Neural crest cell (in vitro differentiated cells): ENCODE measurements around the gene TTC27. TPM values are rescaled to one million over a fixed set of nuclear protein-coding genes. Genes with fewer than 3 reads are reported as not detected.

Experiments used
- DNase-seq: peaks from one replicate; pipeline ENCODE4 v3.0.0; 2021; ENCODE audit warnings: low read depth, mixed read lengths, low spot score
- H3K27ac Mint-ChIP-seq: one replicate; pipeline ENCODE4 v1.8.0; 2021; ENCODE audit warnings: mild to moderate bottlenecking, mixed read lengths; ENCODE audit not compliant: unreplicated experiment
- H3K27me3 Mint-ChIP-seq: 2 replicates; pipeline ENCODE4 v1.8.0; 2021; ENCODE audit warnings: low read depth, mild to moderate bottlenecking, mixed read lengths
- H3K36me3 Mint-ChIP-seq: 2 replicates; pipeline ENCODE4 v1.8.0; 2021; ENCODE audit warnings: low read depth, mild to moderate bottlenecking, mixed read lengths
- H3K4me1 Mint-ChIP-seq: 2 replicates; pipeline ENCODE4 v1.8.0; 2021; ENCODE audit warnings: mixed read lengths
- H3K4me3 Mint-ChIP-seq: one replicate; pipeline ENCODE4 v1.8.0; 2021; ENCODE audit warnings: mild to moderate bottlenecking, mixed read lengths
- H3K9me3 Mint-ChIP-seq: 2 replicates; pipeline ENCODE4 v1.8.0; 2021; ENCODE audit warnings: mixed read lengths
- CTCF ChIP-seq: fragments of 200-600 bp; sonication (generic); conservative IDR thresholded peaks from 2 replicates; pipeline ENCODE4 v1.5.0; 2021; ENCODE audit warnings: antibody characterized with exemption, mild to moderate bottlenecking
- total RNA-seq: library from RNA; stranded (reverse); gene quantifications from 2 replicates; pipeline ENCODE4 v1.2.1, GENCODE V29; 2021

The TTC27 gene
- total RNA-seq, 1 donor from 2014 or later: 16.5 TPM

DNA sequence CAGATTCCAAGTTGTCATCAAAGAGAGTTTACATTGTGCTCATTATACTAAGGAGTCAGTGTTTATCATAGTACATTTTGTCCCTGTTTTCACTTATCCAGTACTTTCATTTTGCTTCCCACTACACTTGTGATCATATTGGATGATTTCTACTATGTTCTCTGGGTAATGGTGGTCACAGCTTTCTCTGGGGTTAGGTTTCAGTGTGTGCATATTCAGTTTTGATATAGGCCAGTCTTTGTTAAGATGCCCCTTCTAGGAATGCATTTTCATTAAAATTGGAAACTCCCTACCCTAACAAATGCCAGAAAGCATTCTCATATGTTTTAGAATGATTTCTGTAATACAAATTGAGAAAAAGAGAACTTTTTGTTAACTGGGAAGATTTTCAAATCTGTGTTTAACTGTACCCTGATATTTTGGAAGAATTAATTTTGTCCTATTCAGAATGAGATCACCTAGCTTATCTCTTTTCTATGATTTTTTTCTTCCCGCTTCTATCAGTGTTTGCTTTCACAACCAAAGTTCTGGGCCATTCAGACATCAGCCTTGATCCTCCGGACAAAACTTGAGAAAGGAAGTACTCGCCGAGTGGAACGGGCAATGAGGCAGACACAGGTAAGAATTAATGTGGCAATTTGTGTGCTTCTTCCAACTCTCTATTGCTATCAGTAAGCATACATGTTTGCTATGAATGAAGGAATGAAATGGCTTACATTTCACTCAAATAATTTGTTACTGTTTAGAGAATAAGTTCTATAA is 74.6 kb downstream of the TTC27 start:
- peaks cover 4% of the 10 kb centered on the region for H3K36me3 Mint-ChIP-seq
- no peak for TF ChIP-seq CTCF
- no peak overlapping the region for H3K27ac Mint-ChIP-seq
- no peaks in the 10 kb centered on the region for H3K27me3 Mint-ChIP-seq
- H3K4me1 Mint-ChIP-seq: peaks cover 4% of the 10 kb centered on the region
- H3K4me3 Mint-ChIP-seq: no peak overlapping the region
- H3K9me3 Mint-ChIP-seq: no peaks in the 10 kb centered on the region
- no peak for DNase-seq

DNA sequence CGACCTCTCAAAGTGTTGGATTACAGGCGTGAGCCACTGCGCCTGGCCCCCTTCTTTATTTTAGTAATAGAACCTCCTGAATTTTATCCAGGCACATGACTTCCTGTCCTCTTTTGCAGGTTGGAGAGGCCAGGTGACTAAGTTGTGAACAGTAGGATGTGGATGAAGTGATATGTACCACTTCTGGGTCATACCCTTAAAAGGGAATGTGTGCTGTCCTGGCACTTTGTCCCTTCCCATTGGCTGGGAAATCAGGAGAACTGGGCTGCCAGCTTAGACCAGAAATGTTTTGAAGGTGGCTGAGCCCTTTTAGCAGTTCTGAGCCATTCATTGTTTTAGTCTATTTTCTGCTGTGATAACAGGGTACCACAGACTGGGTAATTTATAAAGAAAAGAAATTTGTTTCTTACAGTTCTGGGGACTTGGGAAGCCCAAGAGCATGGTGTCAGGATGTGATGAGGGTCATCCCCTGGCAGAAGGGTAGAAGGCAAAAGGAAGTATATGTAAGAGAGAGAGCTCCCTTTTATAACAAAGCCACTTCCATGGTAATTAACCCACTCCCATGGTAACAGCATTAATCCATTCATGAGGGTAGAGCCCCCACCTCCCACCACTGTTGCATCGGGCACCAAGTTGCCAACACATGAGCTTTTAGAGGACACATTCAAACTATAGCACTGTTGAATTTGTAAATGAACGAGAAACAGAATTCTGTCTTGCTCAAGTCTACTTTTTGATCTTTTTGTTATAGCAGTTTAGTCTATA is 79.1 kb downstream of the TTC27 start:
- Mint-ChIP-seq H3K27ac (no peak overlapping the region), H3K27me3 (no peaks in the 10 kb centered on the region), H3K36me3 (peaks cover 4% of the 10 kb centered on the region), H3K4me1 (peaks cover 4% of the 10 kb centered on the region), H3K9me3 (no peaks in the 10 kb centered on the region), H3K4me3 (no peak overlapping the region)
- DNase-seq: no peak
- no peak for TF ChIP-seq CTCF

DNA sequence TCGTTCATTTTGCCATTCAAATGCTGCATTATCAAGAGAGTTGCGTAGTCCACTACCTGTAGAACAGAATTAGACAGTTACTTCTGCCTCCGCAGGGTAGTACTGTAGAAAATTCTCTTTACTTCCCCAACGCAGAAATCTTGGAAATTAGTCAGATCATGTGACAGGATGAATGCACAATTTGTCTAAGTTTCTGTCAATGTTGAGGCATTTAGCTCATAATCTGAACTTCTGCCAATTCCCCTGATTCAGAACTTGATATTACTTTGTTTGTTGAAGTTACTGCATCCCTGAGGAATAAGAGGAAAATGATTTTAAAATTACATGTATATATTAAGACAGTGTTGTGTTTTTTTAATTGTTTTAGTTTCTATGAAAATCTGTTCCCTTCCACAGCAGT is 83.4 kb downstream of the TTC27 start:
- Mint-ChIP-seq H3K4me1 (peaks cover 4% of the 10 kb centered on the region), H3K27ac (no peak overlapping the region), H3K9me3 (no peaks in the 10 kb centered on the region), H3K4me3 (no peak overlapping the region), H3K27me3 (no peaks in the 10 kb centered on the region), H3K36me3 (peaks cover 3% of the 10 kb centered on the region)
- no peak for DNase-seq
- TF ChIP-seq CTCF: no peak

- Mint-ChIP-seq H3K27ac (no peak overlapping the region), H3K4me3 (no peak overlapping the region), H3K4me1 (peaks cover 3% of the 10 kb centered on the region), H3K27me3 (no peaks in the 10 kb centered on the region), H3K9me3 (no peaks in the 10 kb centered on the region), H3K36me3 (peaks cover 3% of the 10 kb centered on the region)
- no peak for DNase-seq
- no peak for TF ChIP-seq CTCF
Observed at GRCh38 chr2:32711908-32712501, 84.2 kb downstream of the TTC27 start.

DNA sequence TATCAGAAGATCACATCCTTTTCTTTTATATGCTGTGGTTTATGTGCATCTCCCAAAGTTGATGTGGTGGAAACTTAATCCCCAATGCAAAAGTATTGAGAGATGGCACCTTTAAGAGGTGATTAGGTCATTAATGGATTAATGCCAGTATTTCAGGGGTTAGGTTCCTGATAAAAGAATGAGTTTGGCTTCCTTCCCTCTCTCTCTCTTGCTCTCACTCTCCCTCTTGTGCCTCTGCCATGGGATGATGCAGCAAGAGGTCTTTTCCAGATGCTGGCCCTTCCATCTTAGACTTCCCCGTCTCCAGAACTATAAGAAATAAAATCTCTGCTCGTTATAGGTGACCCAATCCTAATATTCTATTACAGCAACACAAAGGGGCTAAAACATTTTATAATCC is 85.0 kb downstream of the TTC27 start:
- DNase-seq: no peak
- Mint-ChIP-seq H3K27ac (no peak overlapping the region), H3K27me3 (no peaks in the 10 kb centered on the region), H3K4me3 (no peak overlapping the region), H3K36me3 (peaks cover 3% of the 10 kb centered on the region), H3K9me3 (no peaks in the 10 kb centered on the region), H3K4me1 (no peaks in the 10 kb centered on the region)
- TF ChIP-seq CTCF: no peak
